Measurements from ENCODE around the gene PTPRQ.
"Not testable (repeated sequence)": the region's sequence is repeated elsewhere in the genome, so short reads cannot be mapped to it uniquely, and the experiment has no call there.

PTPRQ gene

DNA sequence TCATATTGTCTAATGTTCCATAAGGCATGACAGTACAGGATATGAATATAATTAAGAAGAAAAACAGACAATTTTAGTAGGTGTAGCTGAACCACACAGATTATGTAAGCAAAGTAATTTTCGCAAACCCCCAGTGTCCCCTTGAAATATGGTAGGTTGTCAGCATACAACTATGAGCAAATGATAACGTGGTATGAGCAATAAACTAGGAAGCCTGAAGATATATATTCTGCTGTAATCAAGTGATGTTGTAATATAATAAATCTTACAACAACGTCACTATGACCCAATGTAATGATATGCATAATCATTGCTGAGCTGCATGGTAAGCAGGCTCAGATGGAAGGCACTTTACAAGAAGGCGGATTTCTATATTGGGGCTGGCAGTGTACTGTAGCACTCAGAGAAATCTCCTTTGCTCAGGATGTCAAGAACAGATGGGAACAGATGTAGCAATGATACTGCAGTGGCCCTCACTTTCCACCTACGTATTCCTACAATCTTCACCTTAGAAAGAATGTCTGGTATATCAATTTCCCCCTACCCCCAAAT lies 215.6 kb downstream of the PTPRQ start:
- no peak for DNase-seq

- no peak for DNase-seq
Measured at GRCh38 chr12:80662586-80662985, 218.6 kb downstream of the PTPRQ start.

- DNase-seq, result no peak
Measured at GRCh38 chr12:80670214-80670613, 226.2 kb downstream of the PTPRQ start.

DNA sequence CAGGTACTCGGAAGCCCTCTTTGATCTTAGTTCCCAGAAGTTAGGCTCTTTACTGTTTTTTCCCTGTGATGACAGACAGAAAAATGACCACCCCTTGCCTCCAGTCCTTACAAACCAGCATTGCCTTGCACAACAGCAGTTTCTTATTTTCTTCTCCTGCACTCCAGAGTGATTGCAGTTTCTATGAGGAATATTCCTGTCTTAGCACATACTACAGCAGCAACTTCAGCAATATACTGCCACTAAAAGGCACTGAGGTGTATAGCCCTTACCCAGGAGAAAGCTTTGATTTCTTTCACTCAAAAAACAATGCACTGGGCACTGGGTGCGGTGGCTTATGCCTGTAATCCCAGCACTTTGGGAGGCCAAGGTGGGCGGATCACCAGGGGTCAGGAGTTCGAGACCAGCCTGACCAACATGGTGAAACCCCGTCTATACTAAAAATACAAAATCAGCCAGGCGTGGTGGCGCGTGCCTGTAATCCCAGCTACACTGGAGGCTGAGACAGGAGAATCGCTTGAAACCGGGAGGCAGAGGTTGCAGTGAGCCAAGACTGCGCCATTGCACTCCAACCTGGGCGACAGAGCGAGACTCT lies 232.1 kb downstream of the PTPRQ start:
- DNase-seq, result not testable (repeated sequence)

GRCh38 chr12:80676856-80677255 lies 232.8 kb downstream of the PTPRQ start:
- DNase-seq, result no peak

DNA sequence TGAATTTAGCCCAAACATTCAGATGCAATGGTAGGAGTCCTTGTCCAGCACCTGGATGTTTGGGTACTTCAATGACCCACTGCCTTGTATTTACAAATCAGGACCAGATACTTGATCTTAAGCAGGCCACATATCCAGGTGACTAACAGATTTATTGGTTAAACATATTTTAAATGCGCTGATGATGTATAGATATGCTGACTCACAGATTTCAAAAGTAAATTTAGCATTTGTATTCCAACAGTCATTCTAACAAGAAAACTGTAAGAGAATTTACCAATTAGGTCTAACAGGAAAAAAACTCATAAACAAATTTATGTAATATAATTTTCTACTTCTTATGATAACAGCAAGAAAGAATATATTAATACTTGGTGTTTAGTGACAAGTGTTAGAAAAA lies 234.0 kb downstream of the PTPRQ start:
- DNase-seq, result no peak

DNA sequence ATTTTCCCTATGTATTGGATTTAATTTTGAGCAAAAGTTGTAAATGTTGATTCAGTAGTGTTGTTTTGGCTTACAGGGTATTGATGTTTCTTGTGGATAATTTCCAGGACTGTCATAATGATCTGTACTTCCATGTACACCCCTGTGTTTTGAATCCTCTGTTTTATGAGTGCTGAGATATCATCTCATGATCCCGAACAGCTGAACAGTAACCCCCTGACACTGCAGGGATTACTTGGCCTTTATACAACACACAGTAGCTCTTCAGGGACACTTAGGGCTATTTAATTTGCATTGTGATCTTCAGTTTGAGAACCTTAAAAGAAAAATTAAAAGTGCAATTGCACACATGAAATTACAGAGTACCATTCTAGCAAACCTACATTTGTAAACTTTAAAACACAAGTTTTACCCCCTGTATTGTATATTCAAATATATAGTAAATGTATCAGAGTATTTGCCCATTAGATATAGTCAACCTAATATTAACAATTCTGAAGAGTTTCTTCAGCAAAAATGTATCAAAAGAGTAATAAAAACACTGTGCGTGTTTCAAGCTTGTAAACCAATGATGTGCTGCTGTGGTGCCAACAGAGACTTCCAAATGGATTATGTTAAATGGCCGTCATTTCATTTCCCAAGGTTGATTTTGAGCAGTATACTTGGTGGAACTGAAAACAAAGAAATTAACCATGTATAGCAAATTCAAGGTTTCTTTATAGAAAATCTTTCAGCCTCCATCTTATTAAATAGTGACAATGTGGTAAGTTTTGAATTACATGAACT lies 235.5 kb downstream of the PTPRQ start:
- no peak for DNase-seq

DNA sequence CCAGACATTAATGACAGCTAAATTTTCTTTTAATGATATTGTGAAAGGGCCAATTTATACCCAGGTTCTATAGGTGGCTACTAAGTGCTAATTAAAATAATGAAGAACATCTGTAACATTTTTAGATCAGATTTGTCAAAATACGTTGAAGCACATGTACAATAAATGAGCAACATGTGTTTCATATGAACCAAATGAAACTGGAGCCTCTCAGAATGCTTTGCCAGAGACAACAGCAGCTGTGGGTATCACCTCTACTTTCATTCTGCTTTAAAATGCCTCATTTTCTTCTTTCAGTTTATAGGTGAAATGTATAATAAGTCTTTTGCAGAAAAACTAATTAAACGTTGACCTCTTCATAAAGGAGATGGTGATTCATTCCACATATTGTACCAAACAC lies 237.3 kb downstream of the PTPRQ start:
- DNase-seq, result no peak

- DNase-seq, result no peak
Measured at GRCh38 chr12:80681786-80682185, 237.8 kb downstream of the PTPRQ start.

- no peak for DNase-seq
Measured at GRCh38 chr12:80684077-80684495, 240.1 kb downstream of the PTPRQ start.

- no peak for DNase-seq
Measured at GRCh38 chr12:80690090-80690489, 246.1 kb downstream of the PTPRQ start.

DNA sequence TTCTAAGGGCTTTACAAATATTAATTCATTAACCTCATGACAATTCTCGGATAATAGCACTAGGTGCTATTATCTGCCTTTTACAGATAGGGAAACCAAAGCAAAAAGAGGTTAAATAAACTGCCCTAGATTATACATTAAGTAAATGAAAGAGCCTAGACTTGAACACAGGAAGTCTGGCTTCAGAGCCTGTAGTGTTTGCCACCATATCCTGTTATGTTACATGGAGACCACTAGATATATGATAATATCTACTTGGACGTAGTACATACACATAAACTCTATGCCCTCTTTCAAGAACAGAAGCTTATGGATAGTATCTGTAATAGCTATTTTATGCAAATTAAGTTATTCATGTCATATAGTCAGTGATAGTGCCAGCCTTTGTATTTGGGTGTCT lies 246.5 kb downstream of the PTPRQ start:
- DNase-seq, result no peak

DNA sequence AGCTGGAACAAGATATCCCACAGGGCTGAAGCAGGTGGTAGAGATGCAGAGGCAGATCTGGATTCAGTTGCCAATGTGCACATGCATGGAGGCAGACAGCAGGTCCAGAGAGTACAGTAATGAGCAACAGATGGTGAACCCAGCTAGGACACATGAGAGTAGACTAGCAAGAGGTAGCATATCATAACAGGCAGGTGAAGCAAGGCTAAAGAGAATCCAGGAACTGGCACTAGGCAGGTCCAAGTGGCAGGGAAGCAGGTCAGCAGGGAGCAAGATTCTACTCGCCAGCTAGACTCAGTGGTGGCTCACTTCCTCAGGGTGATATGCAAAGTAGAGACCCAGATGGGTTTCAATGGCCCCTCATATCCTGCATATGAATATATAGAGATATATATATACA lies 248.1 kb downstream of the PTPRQ start:
- DNase-seq, result no peak

DNA sequence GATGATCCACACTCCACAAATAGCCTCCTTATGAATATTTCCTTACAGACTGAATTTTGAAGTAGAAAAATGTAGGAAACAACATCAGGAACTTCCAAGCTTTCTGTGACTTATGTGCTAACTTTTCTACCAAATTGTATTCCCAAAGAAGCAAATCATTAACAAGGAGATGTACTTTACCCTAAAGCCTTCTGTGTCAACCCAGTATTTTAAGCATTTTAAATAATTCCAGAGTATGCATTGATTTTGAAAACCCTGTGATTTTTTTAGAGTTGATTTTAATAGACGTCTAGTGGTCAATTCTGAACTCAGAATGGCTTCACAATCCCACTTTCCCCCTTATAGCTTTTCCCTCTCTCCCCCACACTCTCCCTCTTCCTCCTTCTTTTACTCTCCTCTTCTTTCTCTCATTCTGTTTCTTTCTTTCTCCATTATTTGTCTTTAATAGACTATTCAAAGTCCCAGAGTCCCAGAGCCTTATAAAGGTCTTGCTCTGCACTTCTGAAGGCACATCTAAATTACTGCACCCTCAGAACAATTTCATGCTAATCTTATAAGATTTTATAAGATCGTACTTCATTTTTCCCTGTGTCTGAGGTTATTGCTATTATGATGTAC lies 253.3 kb downstream of the PTPRQ start:
- DNase-seq, result no peak

DNA sequence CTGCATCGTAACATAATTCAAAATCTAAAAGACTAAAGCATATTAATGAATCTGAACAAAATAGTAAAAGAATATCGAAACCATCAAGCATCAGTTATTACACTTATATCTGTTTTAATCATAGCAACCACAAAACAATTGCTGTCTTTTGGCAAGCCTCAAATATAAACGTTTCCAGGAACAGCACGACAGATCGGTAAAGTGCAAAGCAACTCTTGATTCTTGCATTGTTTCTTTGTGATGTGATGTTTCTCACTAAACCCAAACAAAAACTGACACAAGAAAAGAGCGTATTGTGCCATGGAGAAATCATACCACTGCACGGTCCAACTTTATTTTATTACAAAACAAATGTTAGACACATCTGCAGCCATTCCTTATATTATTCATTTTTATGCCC lies 254.2 kb downstream of the PTPRQ start:
- no peak for DNase-seq

DNA sequence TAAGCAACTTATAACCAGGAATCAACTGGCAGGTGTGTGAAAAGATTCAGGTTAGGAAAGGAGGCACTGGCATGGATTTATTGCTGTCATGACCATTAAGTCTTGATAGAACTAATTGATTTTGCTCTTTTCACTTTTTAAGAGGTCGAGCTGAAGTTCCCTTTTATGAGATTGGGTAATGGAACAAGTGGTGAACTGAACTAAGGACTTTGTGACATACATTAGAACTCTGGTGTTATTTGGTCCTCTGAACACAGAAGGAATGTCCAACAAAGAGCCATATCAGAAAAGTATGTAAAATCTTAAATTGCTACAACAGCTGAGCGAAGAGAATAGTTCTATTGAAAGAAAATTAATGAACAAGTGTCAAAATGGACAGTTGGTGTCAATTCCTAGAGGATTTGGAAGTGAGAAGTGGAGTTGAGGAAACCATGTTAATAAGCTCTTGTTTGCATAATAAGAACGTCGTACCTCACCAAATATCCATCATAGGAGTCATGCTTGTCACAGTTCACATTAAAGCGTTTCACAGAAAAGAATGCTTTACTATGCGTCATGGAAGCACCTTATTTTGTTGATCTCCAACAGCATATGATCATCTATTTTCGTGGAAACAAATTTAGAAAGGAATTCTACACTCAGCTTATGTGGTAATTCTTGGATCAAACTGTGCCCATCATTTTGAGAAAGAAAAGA lies 255.0 kb downstream of the PTPRQ start:
- no peak for DNase-seq

GRCh38 chr12:80700327-80700726 lies 256.3 kb downstream of the PTPRQ start:
- DNase-seq, result no peak

GRCh38 chr12:80701388-80701787 lies 257.4 kb downstream of the PTPRQ start:
- no peak for DNase-seq

GRCh38 chr12:80702889-80703805 lies 259.1 kb downstream of the PTPRQ start:
- DNase-seq, result no peak

- no peak for DNase-seq
Measured at GRCh38 chr12:80704420-80704819, 260.4 kb downstream of the PTPRQ start.

GRCh38 chr12:80707126-80707829 lies 263.2 kb downstream of the PTPRQ start, which contains the start of gene MYF6:
MYF6 (plus strand) TSS chr12:80707634; CDS start chr12:80707720, 86 bp downstream.
- no peak for DNase-seq

Measured in hematopoietic multipotent progenitor cell treated with erythropoietin and hydrocortisone succinate and interleukin-3 and kit ligand, for 6 days (in vitro differentiated cells).